Left lung (tissue), 10 donors: ENCODE data around the gene GPRIN1. TPM values are rescaled to one million over a fixed set of nuclear protein-coding genes. Genes with fewer than 3 reads are reported as not detected.

ENCODE experiments used
- ATAC-seq: fragments of 200-7000 bp; cut with Tn5 transposase; one replicate; pipeline ENCODE4 v1.9.1; 2020; ENCODE audit warnings: moderate library complexity
- DNase-seq, 4 donors: peaks; one replicate each; pipeline ENCODE4 v3.0.0-alpha.2; 2013 to 2020
- H3K27ac ChIP-seq, 2 donors: fragments of 200-600 bp; sonication (generic) in 1 of 2; one replicate each; pipeline versions ENCODE4 v1.5.0 to v1.8.0; 2020 to 2021
- H3K27me3 ChIP-seq, 2 donors: fragments of 200-600 bp; sonication (generic) in 1 of 2; one replicate each; pipeline versions ENCODE4 v1.5.0 to v1.8.0; 2020 to 2021
- H3K36me3 ChIP-seq, 2 donors: fragments of 200-600 bp; sonication (generic) in 1 of 2; one replicate each; pipeline versions ENCODE4 v1.5.0 to v1.8.0; 2020 to 2021
- H3K4me1 ChIP-seq, 2 donors: fragments of 200-600 bp; one replicate each; pipeline ENCODE4 v1.8.0; 2021
- H3K4me3 ChIP-seq, 2 donors: fragments of 200-600 bp; sonication (generic) in 1 of 2; one replicate each; pipeline versions ENCODE4 v1.5.0 to v1.8.0; 2020 to 2021; ENCODE audit warnings: mild to moderate bottlenecking in 1 of 2
- H3K9me3 ChIP-seq, 2 donors: fragments of 200-600 bp; sonication (generic) in 1 of 2; one replicate each; pipeline versions ENCODE4 v1.5.0 to v1.8.0; 2020 to 2021
- CTCF ChIP-seq, 2 donors: fragments of 200-600 bp; sonication (generic) in 1 of 2; IDR thresholded peaks; one replicate each; pipeline versions ENCODE4 v1.5.0 to v1.8.0; 2021; ENCODE audit warnings: antibody characterized with exemption in 2 of 2
- intact Hi-C, 2 donors: fragments of 100-400 bp; cut with DNase I; formaldehyde crosslinking; loops; one replicate each; pipeline versions ENCODE4 v1.11.2 to v1.14.2; 2022
- polyA plus RNA-seq, 6 donors: library from polyadenylated mRNA; unstranded; fragments of 120-200 nt; gene quantifications; one replicate each; pipeline ENCODE4 v1.2.1, GENCODE V29; 2013; ENCODE audit not compliant: insufficient read length in 6 of 6
- total RNA-seq, 2 donors: library from RNA; stranded (reverse); fragmentation: NEBNext Ultra II Directional; extraction: Animal tissue kit (Norgen Biotek cat#: 25700); gene quantifications; one replicate each; pipeline ENCODE4 v1.2.1, GENCODE V29; 2021
- donor health status: DM: no; HTN: yes; CAD: no.
- donor health status: DM: no; HTN: no; CAD: no.

Gene GPRIN1
- total and polyA plus RNA-seq, 8 donors: 0.70 to 2.6 (median 1.1) TPM

- Histone ChIP-seq H3K9me3 (no peaks in the 10 kb centered on the region), H3K36me3 (no peaks in the 10 kb centered on the region), H3K27me3 (peaks cover 48 to 100% of the 10 kb centered on the region in 2 donors), H3K4me3 (peak overlapping the region; percentile 7 to 14), H3K4me1 (peaks cover 10 to 13% of the 10 kb centered on the region in 2 donors), H3K27ac (no peak overlapping the region)
- intact Hi-C loops: no loop called here
- DNase-seq (no peak), ATAC-seq (no peak)
- no peak for TF ChIP-seq CTCF (IDR thresholded peaks at IDR 0.05)
Measured at GRCh38 chr5:176630681-176631222, 20.8 kb upstream of the GPRIN1 start.

- peak in 2 of 4 donors; percentile 24 to 51 for DNase-seq
- intact Hi-C loops: no loop called here
- Histone ChIP-seq H3K4me3 (peak within 1 kb of the TSS; percentile 7 to 14), H3K4me1 (peaks cover 10 to 13% of the 10 kb centered on the region in 2 donors), H3K27ac (no peak within 1 kb of the TSS), H3K27me3 (peaks cover 48 to 100% of the 10 kb centered on the region in 2 donors), H3K36me3 (no peaks in the 10 kb centered on the region), H3K9me3 (no peaks in the 10 kb centered on the region)
- TF ChIP-seq CTCF (IDR thresholded peaks at IDR 0.05): no peak
- peak; percentile 76 for ATAC-seq
Measured at GRCh38 chr5:176629853-176630680, 20.1 kb upstream of the GPRIN1 start, which contains the start of the genes EIF4E1B and SNCB. TSS of gene EIF4E1B (plus strand) at chr5:176630675. CDS start at chr5:176642788, 12,113 bp downstream. TSS of gene SNCB (minus strand) at chr5:176630534. CDS start at chr5:176629654, 880 bp downstream.

- H3K4me3 ChIP-seq: no peak overlapping the region
- no peak for TF ChIP-seq CTCF (IDR thresholded peaks at IDR 0.05)
- H3K27me3 ChIP-seq: peaks cover 48 to 100% of the 10 kb centered on the region in 2 donors
- H3K4me1 ChIP-seq: peaks cover 10 to 13% of the 10 kb centered on the region in 2 donors
- H3K9me3 ChIP-seq: no peaks in the 10 kb centered on the region
- H3K36me3 ChIP-seq: no peaks in the 10 kb centered on the region
- intact Hi-C loops: no loop called here
- DNase-seq (no peak), ATAC-seq (no peak)
- no peak overlapping the region for H3K27ac ChIP-seq
Measured at GRCh38 chr5:176629317-176629852, 19.4 kb upstream of the GPRIN1 start.

- no peaks in the 10 kb centered on the region for H3K9me3 ChIP-seq
- H3K4me3 ChIP-seq: no peak overlapping the region
- no peaks in the 10 kb centered on the region for H3K36me3 ChIP-seq
- TF ChIP-seq CTCF (IDR thresholded peaks at IDR 0.05): no peak
- H3K27me3 ChIP-seq: peaks cover 44 to 100% of the 10 kb centered on the region in 2 donors
- DNase-seq (no peak), ATAC-seq (no peak)
- intact Hi-C loops: no loop called here
- peaks cover 10 to 13% of the 10 kb centered on the region in 2 donors for H3K4me1 ChIP-seq
- H3K27ac ChIP-seq: no peak overlapping the region
Measured at GRCh38 chr5:176628406-176629228, 18.7 kb upstream of the GPRIN1 start.
